HG03039 (cell line): ENCODE results near the gene UGT1A3.

Experiments
- ATAC-seq: cut with Tn5 transposase; IDR thresholded peaks from one replicate; pipeline ENCODE4 v1.9.1; 2021; ENCODE audit warnings: mild to moderate bottlenecking, moderate library complexity; ENCODE audit not compliant: unreplicated experiment

The UGT1A3 gene

DNA sequence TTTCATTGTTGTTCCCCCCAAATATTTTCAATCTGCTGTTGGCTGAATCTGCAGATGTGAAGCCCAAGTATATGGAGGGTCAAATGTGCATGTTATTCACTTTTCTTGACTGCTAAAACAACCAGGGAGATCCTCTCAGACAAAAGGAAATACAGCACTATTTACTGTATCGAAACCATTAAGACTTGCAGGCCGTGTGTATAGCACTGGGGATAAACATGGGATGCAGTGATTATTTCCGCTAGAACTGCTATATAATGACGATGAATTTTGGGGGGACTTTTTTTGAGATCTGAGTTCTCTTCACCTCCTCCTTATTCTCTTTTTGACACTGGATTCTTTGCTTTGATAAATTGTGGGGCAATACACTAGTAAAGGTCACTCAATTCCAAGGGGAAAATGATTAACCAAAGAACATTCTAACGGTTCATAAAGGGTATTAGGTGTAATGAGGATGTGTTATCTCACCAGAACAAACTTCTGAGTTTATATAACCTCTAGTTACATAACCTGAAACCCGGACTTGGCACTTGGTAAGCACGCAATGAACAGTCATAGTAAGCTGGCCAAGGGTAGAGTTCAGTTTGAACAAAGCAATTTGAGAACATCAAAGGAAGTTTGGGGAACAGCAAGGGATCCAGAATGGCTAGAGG is 27.7 kb downstream of the UGT1A3 start:
- no peak for ATAC-seq

DNA sequence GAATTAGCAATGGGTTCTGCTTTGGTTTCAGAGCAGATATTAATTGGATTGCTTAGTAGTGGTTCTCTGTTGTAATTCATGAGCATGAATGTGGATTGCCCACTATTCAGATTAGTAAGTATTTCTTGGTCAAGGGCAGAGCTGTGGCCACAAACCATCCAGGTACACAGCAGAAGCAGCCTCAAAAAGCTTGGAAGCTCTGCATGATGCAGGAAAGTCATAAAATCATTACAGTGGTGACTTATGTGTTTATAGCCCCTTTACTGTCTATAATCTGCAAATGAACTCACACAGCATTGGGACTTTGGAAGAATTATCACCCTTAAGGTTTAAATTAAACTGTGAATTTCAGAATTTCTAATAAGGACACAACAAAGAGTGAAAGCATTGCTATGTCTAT is 29.3 kb downstream of the UGT1A3 start:
- ATAC-seq, result no peak

DNA sequence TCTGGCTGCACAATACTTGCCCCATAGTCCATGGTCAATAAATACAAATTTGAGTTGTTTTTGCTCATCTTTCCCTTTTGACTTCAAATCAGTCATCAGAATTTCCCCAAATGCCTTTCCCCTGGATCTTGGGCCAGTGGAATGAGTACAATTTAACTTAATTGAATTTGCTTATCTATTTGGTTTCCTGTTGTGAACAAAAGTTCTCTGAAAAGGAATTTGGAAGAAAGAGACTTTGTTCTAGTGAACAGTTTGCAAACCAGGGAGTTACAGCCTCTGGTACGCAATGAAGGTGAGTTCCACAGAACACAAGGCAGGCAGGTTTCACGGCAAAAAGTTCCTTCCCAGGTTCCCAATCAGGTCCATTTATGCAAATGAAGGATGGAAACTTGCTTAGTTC is 30.0 kb downstream of the UGT1A3 start:
- no peak for ATAC-seq

DNA sequence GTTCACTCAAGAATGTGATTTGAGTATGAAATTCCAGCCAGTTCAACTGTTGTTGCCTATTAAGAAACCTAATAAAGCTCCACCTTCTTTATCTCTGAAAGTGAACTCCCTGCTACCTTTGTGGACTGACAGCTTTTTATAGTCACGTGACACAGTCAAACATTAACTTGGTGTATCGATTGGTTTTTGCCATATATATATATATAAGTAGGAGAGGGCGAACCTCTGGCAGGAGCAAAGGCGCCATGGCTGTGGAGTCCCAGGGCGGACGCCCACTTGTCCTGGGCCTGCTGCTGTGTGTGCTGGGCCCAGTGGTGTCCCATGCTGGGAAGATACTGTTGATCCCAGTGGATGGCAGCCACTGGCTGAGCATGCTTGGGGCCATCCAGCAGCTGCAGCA is 31.2 kb downstream of the UGT1A3 start, which contains the start of gene UGT1A1:
Gene UGT1A1 (plus strand): TSS at position 228 of the 400 bp plus-strand sequence. CDS start 18 bp downstream, at position 246.
- ATAC-seq, result no peak

DNA sequence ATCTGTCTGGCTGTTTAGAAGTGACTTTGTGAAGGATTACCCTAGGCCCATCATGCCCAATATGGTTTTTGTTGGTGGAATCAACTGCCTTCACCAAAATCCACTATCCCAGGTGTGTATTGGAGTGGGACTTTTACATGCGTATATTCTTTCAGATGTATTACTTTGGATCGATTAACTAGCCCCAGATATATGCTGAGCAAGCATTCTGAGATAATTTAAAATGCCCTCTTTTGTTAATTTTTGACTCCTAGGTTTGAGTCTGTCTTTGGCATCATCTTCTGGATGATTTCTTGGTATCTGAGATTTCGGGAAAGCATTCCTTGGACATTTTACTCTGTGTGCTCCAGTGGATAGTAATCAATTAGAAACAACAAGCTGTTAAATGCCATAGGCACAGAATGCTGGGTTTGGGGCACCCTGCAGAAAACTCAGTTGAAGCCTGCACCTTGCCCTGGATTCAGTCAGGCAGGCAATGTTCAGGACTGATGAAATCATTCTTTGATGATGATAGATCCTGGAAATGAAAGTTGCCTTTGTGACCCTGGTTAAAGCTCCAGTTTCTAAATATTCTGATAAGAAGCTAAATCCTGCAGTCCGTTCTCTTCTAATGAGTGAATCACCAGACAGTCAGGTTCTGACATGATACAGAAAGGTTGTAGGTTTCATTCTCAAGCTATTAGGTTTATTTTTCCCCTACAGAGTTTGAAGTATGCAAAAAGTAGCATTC is 32.4 kb downstream of the UGT1A3 start:
- ATAC-seq, result no peak

DNA sequence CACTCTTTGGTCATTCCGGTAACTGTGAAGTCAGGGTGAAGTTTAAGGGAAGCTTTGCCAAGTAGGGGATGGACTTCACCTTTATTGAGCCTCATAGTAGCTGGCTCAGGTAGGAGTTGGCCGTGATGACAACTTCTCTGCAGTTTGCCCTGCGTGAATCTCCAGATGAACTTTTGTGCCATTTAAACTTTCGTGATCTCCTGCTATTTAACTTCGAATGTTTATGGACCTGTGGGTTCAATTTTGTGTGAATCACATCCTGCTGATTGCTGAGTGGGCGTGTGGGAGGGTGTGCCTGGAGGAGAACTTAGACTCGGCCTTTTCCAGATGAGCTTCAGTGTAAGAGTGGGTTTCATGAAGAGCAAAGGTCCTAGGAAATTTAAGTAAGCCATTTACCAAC is 35.4 kb downstream of the UGT1A3 start:
- no peak for ATAC-seq

DNA sequence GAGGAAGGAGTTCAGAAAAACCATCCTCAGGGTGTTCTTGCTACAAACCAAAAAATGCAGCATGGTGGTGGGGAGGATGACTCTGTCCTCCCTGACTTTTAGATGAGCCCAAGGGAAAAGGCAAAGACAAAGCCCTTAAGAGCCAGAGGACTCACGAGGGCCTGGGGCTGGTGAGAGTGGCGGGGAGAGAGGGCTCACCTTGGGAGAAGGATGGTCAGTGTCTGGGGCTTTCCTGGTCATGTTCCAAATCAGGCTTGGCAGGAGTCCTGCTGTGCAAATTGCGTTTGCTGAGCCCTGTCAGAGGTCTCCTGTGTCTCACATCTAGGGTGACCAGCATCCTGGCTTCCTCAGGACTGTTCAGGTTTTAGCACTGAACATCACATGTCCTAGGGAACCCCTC is 35.9 kb downstream of the UGT1A3 start:
- ATAC-seq, result no peak

DNA sequence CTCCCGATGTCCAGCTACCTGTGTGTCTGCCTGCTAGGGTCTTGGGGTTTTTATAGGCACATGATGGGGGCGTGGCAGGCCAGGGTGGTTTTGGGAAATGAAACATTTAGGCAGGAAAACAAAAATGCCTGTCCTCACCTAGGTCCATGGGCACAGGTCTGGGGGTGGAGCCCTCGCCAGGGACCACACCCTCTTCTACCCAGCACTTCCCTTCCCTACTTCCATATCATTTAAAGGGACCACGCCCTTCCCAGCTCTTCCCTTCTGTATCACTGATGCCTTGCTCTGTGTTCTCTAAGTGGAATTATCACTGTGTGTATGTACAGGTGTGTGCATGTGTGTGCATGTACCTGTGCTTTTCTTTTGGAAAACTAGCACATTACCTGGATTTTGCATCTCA is 37.6 kb downstream of the UGT1A3 start:
- no peak for ATAC-seq

DNA sequence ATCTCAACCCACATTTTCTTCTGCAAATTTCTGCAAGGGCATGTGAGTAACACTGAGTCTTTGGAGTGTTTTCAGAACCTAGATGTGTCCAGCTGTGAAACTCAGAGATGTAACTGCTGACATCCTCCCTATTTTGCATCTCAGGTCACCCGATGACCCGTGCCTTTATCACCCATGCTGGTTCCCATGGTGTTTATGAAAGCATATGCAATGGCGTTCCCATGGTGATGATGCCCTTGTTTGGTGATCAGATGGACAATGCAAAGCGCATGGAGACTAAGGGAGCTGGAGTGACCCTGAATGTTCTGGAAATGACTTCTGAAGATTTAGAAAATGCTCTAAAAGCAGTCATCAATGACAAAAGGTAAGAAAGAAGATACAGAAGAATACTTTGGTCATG is 39.2 kb downstream of the UGT1A3 start:
- no peak for ATAC-seq

DNA sequence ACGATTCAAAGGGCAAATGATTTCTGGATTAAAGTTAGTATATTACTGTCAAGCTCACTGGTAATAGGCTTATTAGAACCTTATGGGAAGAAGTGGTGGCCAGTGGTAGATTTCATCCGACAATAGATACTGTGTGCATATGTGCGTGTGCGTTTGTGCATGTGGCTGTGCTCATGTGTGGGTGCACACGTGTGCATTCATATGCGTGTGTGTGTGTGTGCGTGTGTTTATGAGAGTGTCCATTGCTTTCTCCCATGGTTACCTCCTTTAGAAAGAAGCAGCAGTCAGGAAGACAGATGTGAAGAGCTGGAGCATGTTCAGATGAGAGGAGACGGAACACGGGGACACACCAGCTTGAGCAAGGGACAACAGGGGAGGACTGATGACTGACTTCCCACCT is 40.4 kb downstream of the UGT1A3 start:
- ATAC-seq, result no peak

DNA sequence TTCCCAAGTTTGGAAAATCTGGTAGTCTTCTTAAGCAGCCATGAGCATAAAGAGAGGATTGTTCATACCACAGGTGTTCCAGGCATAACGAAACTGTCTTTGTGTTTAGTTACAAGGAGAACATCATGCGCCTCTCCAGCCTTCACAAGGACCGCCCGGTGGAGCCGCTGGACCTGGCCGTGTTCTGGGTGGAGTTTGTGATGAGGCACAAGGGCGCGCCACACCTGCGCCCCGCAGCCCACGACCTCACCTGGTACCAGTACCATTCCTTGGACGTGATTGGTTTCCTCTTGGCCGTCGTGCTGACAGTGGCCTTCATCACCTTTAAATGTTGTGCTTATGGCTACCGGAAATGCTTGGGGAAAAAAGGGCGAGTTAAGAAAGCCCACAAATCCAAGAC is 43.3 kb downstream of the UGT1A3 start:
- ATAC-seq, result no peak

DNA sequence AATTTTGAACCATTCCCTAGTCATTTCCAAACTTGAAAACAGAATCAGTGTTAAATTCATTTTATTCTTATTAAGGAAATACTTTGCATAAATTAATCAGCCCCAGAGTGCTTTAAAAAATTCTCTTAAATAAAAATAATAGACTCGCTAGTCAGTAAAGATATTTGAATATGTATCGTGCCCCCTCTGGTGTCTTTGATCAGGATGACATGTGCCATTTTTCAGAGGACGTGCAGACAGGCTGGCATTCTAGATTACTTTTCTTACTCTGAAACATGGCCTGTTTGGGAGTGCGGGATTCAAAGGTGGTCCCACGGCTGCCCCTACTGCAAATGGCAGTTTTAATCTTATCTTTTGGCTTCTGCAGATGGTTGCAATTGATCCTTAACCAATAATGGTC is 43.7 kb downstream of the UGT1A3 start:
- no peak for ATAC-seq

DNA sequence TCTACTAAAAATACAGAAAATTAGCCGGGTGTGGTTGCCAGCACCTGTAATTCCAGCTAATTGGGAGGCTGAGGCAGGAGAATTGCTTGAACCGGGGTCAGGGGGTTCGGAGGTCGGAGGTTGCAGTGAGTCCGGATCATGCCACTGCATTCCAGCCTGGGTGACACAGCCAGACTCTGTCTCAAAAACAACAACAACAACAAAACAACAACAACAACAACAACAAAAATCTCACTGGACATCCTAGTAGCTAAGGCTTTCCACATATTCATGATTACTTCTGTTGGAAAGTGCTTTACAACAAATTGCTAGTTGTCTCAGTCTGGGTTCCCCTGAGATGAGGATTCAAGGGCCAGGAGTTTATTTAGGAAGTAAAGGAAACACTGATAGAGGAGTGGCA is 45.0 kb downstream of the UGT1A3 start:
- no peak for ATAC-seq

DNA sequence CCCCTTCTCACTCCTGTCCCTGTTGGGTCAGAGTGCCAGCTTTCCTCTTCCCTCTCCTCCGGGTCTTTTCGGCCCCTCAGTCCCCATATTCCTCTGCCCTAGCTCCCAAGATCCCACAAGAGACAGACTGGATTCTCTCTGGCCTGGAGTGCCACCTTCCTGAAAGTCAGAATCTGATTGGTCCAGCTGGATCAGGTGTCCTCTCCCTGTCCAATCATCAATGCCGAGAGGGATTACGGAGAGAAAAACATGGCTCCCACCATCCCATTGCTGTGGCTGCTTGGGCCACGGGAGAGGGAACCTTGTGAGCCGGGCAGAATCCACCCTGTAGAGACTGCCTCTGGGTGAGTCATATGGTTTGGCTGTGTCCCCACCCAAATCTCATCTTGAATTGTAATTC is 46.6 kb downstream of the UGT1A3 start:
- ATAC-seq, result no peak

DNA sequence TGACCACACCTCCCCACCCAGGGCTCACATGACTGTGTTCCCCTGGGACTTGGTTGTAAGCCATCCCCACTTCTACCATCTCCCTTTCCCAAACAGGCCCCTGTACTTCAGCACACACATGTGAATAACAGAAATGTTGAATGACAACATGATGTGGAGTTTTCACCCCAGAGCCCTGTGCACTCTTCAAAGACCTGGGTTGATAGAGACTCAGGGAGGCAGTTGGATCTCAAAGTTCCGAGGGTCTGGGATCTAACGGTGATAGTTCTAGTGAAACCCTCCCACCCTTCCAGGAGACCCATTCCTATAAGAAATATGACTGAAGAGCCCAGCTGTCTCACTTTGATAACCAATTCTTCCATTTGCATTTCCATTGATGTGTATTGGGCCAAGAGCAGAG is 49.2 kb downstream of the UGT1A3 start, which contains the start of gene MROH2A:
Gene MROH2A (plus strand): TSS at position 301 of the 400 bp plus-strand sequence. CDS start 1,029 bp downstream, outside the sequence.
- ATAC-seq, result no peak

DNA sequence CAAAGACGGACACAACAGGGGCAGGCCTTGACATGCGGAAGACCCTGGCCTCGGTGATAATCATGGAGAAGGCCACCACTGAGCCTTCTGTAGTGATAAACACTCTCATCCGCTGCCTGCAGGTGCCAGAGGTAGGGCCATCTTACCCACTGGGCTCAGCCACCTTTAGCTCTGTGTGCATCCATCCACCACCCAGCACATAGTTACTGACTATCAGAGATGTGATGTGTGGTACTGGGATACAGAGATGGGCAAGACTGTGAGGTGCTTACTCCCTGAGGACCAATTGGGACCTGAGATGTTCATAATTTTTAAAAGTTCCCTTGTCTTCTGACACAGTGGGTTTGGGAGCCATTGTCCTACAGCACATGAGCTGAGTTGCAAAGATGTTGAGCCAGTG is 50.9 kb downstream of the UGT1A3 start:
- no peak for ATAC-seq

DNA sequence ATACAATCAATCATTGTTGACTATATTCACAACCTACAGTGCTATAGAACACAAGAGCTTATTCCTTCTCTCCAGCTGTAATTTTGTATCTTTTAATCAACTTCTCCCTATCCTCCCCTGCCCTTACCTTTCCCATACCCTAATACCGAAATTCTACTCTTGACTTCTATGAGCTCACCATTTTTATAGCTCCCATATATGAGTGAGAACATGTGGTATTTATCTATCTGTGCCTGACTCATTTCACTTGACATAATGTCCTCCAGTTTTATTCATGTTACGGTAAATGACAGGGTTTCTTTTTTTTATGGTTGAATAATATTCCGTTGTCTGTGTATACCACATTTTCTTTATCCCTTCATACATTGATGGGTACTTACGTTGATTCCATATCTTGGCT is 51.9 kb downstream of the UGT1A3 start:
- no peak for ATAC-seq

DNA sequence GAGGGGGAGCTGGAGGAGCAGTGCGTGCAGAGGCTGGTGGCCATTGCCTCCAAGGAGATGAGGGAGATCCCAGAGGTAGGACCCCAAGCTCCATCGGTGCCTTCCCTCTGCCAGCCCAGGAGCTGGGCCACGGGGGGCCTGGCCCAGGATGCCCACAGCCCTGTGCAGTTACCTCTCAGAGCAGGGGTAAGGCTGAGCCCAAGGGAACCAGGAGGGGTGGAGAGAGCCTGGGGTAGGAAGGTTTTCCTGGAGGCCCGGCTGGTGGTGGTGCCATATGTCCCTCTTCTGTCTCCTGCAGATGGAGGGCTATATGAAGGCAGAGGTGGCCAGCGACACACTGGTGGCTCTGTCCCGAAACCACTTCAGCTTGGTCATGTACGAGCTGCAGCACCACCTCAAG is 60.7 kb downstream of the UGT1A3 start:
- ATAC-seq, result no peak

DNA sequence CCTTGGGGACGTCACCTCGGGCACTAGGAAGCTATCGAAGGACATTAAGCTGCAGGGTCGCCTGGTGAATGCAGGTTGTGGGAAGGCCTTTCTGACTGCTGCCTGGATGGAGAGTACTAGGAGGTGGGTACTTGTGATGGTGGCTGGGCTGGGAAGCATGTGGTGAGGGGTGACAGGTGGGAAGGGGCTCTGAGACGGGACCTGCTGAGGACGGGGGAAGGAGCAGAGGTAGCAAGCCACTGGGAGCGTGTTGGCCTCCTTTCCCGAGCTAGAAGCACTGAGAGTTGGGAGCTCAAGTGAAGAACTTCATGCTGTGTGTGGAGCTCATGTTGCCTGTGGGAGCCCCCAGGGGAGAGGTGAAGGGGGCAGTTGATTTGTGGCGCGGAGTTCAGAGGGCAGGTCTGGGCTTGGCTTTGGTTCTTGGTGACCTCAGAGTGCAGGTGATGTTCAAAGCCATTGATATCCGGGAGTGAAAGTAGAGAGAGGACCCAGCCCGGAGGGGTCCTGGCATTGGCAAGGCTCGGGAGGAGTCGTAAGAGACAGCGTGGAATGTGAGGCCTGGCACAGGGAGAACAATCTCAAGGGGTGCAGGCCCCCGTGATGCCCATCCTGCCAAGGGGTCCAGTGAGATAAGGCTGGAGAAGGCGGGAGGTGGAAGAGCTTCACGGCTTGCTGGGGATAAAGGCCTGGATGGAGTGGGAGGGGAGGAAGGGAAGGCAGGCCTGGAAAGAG is 62.5 kb downstream of the UGT1A3 start:
- ATAC-seq, result no peak

DNA sequence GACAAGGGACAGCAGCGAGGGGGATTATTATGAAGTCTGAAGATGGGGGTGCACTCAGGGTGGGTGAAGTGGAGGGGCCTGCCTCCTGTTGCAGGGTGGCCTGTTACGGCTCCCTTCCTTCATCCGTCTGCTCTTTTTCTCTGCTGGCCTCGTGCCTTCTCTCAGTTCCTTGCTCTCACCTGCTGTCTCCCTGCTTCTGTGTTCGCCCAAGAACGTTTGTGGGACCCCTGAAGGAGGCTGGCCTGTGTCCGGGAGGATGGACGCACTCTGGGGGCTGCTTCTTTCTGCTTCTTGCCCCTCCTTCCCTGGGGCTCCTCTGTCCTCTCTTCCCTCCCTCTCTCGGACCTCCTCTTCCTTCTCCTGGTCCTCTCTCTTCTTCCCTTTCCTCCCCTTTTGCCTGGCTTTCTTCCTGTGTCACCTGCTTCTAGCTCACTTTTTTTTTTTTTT is 63.1 kb downstream of the UGT1A3 start:
- no peak for ATAC-seq

DNA sequence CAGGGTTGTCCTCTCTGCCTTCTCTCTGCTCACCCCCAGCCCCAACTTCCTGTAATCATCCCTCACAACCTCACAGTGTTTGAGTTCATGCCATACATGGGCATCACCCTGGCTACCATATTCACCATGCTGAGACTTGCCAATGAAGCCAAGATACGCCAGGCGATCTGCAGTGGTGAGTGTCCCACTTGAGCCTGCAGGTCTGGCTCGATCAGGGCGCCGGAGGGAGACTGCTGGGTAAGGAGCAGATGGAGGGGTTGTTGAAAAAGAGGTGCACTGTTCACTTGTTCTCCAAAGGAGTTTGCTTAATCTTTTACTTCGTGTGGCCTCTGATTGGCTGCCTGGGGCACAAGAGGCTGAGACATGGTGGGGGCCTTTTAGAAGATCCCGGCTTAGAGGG is 63.9 kb downstream of the UGT1A3 start:
- ATAC-seq, result no peak
